ENCODE measurements around the gene NDC80.

NDC80 gene

GRCh38 chr18:2559249-2559648 is 12.1 kb upstream of the NDC80 start:
- no peak for DNase-seq (ENCODE audit: low read depth)

GRCh38 chr18:2564373-2564772 is 7.0 kb upstream of the NDC80 start:
- DNase-seq (ENCODE audit: low read depth), result no peak

- no peak for DNase-seq (ENCODE audit: low read depth)
These were observed 3.2 kb upstream of the NDC80 start for GRCh38 chr18:2568129-2568528.

GRCh38 chr18:2568605-2569004 is 2.8 kb upstream of the NDC80 start:
- no peak for DNase-seq (ENCODE audit: low read depth)

- DNase-seq (ENCODE audit: low read depth), result no peak
These were observed 1.8 kb upstream of the NDC80 start for GRCh38 chr18:2569338-2570207.

GRCh38 chr18:2570772-2571199 is 571 bp upstream of the NDC80 start:
- DNase-seq (ENCODE audit: low read depth), result peak; percentile 17

- DNase-seq (ENCODE audit: low read depth), result no peak
These were observed 813 bp downstream of the NDC80 start for GRCh38 chr18:2572171-2572569.

GRCh38 chr18:2572892-2573291 is 1.5 kb downstream of the NDC80 start:
- no peak for DNase-seq (ENCODE audit: low read depth)

- DNase-seq (ENCODE audit: low read depth), result no peak
These were observed 2.1 kb downstream of the NDC80 start for GRCh38 chr18:2573408-2573807.

GRCh38 chr18:2587788-2588187 is 16.4 kb downstream of the NDC80 start:
- no peak for DNase-seq (ENCODE audit: low read depth)

GRCh38 chr18:2588666-2589344 is 17.4 kb downstream of the NDC80 start:
- no peak for DNase-seq (ENCODE audit: low read depth)

GRCh38 chr18:2589345-2590068 is 18.1 kb downstream of the NDC80 start:
- DNase-seq (ENCODE audit: low read depth), result no peak

- DNase-seq (ENCODE audit: low read depth), result no peak
These were observed 18.9 kb downstream of the NDC80 start for GRCh38 chr18:2590303-2590702.

GRCh38 chr18:2597639-2598038 is 26.3 kb downstream of the NDC80 start:
- no peak for DNase-seq (ENCODE audit: low read depth)

GRCh38 chr18:2602844-2603243 is 31.5 kb downstream of the NDC80 start:
- DNase-seq (ENCODE audit: low read depth), result no peak

- DNase-seq (ENCODE audit: low read depth), result no peak
These were observed 35.0 kb downstream of the NDC80 start for GRCh38 chr18:2606335-2606734.

- no peak for DNase-seq (ENCODE audit: low read depth)
These were observed 38.2 kb downstream of the NDC80 start for GRCh38 chr18:2609604-2610003.

- no peak for DNase-seq (ENCODE audit: low read depth)
These were observed 39.2 kb downstream of the NDC80 start for GRCh38 chr18:2610549-2610948.

- DNase-seq (ENCODE audit: low read depth), result no peak
These were observed 41.6 kb downstream of the NDC80 start for GRCh38 chr18:2612996-2613395.

GRCh38 chr18:2617401-2617998 is 46.1 kb downstream of the NDC80 start:
- no peak for DNase-seq (ENCODE audit: low read depth)

- DNase-seq (ENCODE audit: low read depth), result no peak
These were observed 46.7 kb downstream of the NDC80 start for GRCh38 chr18:2618009-2618408.

GRCh38 chr18:2625217-2625616 is 53.9 kb downstream of the NDC80 start:
- no peak for DNase-seq (ENCODE audit: low read depth)
